NCI-H446 (cell line): ENCODE data around the gene CCDC61.

Experiments
- DNase-seq, 2 experiments: peaks; one replicate each; lab custom pipeline; 2025; lab: John Stamatoyannopoulos, UW

Gene CCDC61

DNA sequence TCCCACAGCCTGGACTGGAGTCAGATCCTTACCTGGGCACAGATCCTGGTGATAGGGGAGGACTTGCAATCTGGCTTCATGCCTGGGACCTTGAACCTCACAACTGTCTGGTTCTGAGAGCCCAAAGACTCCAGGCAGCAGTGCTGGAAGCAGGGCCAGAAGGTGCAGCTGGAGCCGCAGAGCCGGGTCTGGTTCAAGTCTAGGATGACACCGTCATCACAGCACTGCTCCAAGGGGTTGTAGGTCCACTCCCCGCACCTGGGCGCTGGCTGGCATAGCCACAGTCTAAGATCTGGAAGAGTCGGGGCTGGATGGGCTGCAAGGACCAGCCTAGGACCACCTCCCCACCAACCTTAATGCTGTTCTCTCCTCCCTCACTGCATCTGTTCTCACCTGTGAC, 44.9 kb downstream of the CCDC61 start:
- no peak for DNase-seq

DNA sequence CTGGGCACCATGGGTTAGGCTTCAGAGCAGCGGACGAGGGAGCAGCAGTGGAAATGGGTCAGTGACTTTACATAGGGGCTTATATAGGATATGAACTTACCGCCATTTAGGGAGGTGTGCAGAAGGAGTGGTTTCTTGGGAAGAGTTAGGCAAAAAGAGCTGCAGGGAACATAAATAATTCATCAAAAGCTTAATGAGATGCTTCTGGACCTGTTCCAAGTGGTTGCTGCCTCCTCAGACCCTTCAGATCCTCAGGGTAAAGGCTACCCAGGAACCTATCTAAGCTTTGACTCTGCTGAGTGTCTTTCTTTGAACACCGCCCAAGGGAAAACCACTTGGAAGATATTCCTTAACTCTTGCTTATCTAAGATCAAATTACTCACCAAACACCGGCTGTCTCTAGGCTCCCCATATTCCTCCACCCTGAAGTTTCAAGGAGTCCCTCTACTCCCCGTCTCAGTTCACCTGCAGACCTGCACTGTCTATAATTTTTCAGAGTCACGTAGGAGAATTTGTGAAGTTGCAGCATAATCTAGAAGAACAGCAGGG, 45.8 kb downstream of the CCDC61 start, which contains the start of gene IGFL4:
Gene IGFL4, minus strand, starts transcription at position 51 of the 549 bp plus-strand sequence. Its CDS starts 40 bp downstream, at position 11.
- DNase-seq: no peak

DNA sequence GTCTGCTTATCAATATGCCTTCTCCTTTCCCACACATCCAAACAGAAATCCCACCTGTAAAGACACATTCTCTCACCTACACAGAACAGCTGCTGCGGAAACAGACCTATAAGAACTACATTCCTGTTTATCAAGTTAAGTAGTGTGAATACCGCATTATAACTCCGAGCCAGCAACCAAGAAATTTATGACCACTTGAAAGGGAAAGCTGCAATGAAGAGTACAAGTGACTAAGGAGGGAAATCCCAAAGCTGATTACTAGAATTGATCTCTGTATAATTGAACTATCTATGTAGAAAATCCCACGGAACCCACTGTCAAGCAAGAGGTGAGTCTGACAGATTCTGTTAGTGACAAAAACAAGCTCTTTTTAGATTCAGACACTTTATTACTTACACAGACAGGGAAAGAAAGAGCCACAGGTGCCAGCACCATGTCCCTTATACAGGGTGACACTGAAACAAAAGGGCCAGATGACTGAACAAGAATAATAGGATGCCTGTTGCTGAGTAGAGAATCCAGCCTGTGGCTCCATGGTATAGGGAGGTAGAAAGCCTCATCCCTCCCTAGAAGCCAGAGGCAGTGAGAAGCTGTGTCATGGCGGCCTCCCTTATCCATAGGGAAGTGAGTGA, 47.1 kb downstream of the CCDC61 start:
- DNase-seq: no peak

GRCh38 chr19:46043519-46043918, 48.3 kb downstream of the CCDC61 start:
- DNase-seq: no peak

GRCh38 chr19:46049597-46049996, 54.3 kb downstream of the CCDC61 start:
- no peak for DNase-seq

DNA sequence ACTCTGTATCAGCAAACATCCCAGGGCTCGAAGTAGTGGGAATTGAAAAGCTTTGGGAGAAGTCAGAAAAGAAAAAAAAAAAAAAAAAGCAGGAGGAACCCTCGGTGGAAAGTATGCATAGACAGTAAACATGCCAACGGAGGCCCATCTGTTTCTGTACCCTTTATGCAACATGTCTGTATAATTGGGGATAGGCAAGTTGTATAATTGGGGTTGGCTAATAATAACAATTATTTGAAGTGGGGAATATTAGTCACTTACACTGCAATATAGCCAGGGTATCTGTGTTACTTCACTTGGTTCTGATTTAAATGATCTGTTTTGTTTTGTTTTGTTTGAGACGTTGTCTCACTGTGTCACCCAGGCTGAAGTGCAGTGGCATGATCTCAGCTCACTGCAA, 57.6 kb downstream of the CCDC61 start:
- DNase-seq: no peak

DNA sequence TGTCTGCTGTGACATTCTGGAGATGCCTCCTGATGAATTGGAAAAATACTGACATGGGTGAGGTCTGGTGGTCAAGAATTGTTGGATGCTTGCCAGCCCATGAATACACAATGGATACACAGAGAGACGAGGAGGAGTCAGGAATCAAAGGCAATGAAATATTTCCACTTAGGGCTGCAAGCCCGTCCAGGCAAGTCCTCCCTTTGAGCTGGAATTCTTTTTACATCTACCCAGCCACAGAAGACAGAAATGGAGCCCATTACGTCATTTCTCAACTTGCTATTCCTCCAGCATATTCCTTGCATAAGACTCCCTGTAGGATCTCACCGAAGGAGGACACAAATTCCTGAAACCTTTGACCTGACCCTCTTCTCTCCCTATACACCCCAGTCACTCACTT, 61.3 kb downstream of the CCDC61 start:
- DNase-seq: no peak

DNA sequence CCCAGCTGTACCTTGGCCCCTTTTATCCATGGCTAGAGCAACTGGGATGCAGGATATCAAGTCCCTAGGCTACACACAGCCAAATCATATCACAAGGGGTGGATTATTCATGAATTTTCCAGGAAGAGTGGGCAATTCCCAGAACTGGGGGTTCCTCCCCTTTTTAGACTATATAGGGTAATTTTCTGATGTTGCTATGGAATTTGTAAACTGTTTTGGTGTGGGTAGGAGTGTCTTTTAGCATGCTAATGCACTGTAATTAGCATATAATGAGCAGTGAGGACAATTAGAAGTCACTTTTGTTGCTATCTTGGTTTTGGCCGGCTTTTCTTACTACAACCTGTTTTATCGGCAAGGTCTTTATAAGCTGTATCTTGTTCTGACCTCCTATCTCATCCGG, 63.5 kb downstream of the CCDC61 start:
- no peak for DNase-seq

- no peak for DNase-seq
Observed at GRCh38 chr19:46060012-46060411, 64.7 kb downstream of the CCDC61 start.

- no peak for DNase-seq
Observed at GRCh38 chr19:46063201-46063600, 67.9 kb downstream of the CCDC61 start.

DNA sequence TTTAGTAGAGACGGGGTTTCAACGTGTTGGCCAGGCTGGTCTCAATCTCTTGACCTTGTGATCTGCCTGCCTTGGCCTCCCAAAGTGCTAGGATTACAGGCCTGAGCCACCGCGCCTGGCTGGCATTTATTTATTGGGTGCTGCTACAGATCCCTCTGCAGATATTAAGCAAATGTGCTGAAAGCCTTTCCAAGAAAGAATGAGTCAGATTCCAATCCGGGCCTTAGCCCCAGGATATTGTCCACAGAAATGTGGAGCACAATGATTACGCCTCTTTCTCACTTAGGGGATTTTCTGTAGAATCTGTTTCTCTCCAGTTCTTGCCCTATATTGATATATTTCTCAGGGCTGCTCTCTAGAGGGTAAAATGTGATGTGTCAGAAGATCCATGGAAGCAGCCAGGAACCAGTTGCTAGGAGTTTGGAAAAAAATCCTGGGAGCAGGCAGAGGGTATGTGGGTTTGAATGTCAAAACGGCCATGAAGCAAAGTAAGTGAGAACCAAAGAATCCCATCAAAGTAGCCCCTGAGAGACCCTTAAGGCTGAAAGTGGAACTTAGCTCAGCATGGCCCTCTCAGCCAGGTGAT, 70.3 kb downstream of the CCDC61 start:
- DNase-seq: no peak

- DNase-seq: no peak
Observed at GRCh38 chr19:46066471-46066870, 71.2 kb downstream of the CCDC61 start.

DNA sequence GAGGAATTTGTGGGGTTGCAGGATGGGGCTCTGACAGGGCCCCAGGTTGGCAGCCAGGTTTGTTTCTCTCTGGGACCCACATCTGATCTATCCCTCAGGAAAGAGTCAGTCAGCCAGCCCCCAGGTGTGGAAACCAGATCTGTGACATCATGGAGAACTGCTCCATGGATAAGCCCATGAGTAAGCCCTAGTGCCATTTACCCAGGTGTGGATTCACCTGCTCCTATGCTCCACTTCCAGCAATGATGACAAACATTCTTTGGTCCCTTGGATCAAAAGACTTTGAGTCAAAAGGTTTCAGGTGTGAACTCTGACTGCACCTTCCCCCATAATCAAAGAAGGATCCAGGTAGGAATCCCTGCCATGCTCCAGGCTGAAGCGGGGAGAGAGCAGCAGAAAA, 72.4 kb downstream of the CCDC61 start:
- no peak for DNase-seq
